ENCODE measurements around the gene ACADL. TPM values are rescaled to one million over a fixed set of nuclear protein-coding genes. Genes with fewer than 3 reads are reported as not detected.
"Not testable (repeated sequence)": the region's sequence is repeated elsewhere in the genome, so short reads cannot be mapped to it uniquely, and the experiment has no call there.

The ACADL gene
- total RNA-seq, 1 donor from 2014 or later = not detected

GRCh38 chr2:210188755-210189154, 36.5 kb downstream of the ACADL start:
- H3K27ac Mint-ChIP-seq (ENCODE audit: unreplicated experiment) = no peak overlapping the region
- H3K4me3 Mint-ChIP-seq (ENCODE audit: unreplicated experiment) = no peak overlapping the region
- peaks cover 18% of the 10 kb centered on the region for H3K9me3 Mint-ChIP-seq (ENCODE audit: unreplicated experiment)
- H3K4me1 Mint-ChIP-seq (ENCODE audit: unreplicated experiment) = no peaks in the 10 kb centered on the region
- H3K36me3 Mint-ChIP-seq (ENCODE audit: unreplicated experiment) = peaks cover 5% of the 10 kb centered on the region
- peaks cover 51% of the 10 kb centered on the region for H3K27me3 Mint-ChIP-seq (ENCODE audit: unreplicated experiment)
- no peak for DNase-seq (ENCODE audit: extremely low spot score, unreplicated experiment)
- TF ChIP-seq CTCF (IDR thresholded peaks at IDR 0.05) = no peak

DNA sequence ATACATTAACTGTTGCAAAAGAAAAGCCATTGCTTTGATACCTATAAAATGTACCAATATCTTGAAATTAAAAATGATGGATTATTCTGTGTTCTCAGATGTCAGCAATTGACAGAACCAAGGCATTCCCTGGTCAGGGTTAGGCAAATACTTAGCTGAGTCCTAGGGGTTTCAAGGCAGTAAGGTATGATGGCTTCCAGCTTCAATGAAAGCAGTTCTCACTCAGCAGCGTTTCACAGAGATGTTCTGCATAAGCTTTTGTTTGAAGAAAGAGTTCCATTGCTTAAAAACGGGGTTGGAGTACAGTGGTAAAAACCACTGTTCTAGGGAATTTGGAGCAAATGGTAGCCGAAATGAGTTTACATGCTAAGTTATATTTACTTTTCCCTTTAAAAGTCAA, 37.1 kb downstream of the ACADL start:
- Mint-ChIP-seq H3K27ac (ENCODE audit: unreplicated experiment) (no peak overlapping the region), H3K4me1 (ENCODE audit: unreplicated experiment) (no peaks in the 10 kb centered on the region), H3K27me3 (ENCODE audit: unreplicated experiment) (peaks cover 50% of the 10 kb centered on the region), H3K9me3 (ENCODE audit: unreplicated experiment) (peaks cover 18% of the 10 kb centered on the region), H3K36me3 (ENCODE audit: unreplicated experiment) (peaks cover 5% of the 10 kb centered on the region), H3K4me3 (ENCODE audit: unreplicated experiment) (no peak overlapping the region)
- DNase-seq (ENCODE audit: extremely low spot score, unreplicated experiment) = no peak
- TF ChIP-seq CTCF (IDR thresholded peaks at IDR 0.05) = no peak

DNA sequence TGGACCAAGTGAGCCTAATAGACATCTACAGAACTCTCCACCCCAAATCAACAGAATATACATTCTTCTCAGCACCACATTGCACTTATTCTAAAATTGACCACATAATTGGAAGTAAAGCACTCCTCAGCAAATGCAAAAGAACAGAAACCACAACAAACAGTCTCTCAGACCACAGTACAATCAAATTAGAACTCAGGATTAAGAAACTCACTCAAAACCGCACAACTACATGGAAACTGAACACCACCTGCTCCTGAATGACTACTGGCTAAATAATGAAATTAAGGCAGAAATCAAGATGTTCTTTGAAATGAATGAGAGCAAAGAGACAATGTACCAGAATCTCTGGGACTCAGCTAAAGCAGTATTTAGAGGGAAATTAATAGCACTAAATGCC, 41.3 kb downstream of the ACADL start:
- H3K27ac Mint-ChIP-seq (ENCODE audit: unreplicated experiment); DNase-seq (ENCODE audit: extremely low spot score, unreplicated experiment); H3K36me3 Mint-ChIP-seq (ENCODE audit: unreplicated experiment); H3K4me1 Mint-ChIP-seq (ENCODE audit: unreplicated experiment); H3K4me3 Mint-ChIP-seq (ENCODE audit: unreplicated experiment): not testable (repeated sequence)
- Mint-ChIP-seq H3K27me3 (ENCODE audit: unreplicated experiment) (peaks cover 60% of the 10 kb centered on the region), H3K9me3 (ENCODE audit: unreplicated experiment) (peaks cover 25% of the 10 kb centered on the region)

DNA sequence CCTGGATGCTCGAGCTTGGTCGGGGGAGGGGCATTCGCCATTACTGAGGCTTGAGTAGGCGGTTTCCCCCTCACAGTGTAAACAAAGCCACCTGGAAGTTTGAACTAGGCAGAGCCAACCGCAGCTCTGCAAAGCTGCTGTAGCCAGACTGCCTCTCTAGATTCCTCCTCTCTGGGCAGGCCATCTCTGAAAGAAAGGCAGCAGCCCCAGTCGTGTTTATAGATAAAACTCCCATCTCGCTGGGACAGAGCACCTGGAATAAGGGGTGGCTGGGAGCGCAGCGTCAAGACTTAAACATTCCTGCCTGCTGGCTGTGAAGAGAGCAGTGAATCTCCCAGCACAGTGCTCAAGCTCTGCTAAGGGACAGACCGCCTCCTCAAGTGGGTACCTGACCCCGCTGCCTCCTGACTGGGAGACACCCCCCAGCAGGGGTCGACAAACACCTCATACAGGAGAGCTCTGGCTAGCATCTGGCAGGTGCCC, 43.6 kb downstream of the ACADL start:
- H3K27ac Mint-ChIP-seq (ENCODE audit: unreplicated experiment); H3K36me3 Mint-ChIP-seq (ENCODE audit: unreplicated experiment); DNase-seq (ENCODE audit: extremely low spot score, unreplicated experiment); H3K4me1 Mint-ChIP-seq (ENCODE audit: unreplicated experiment); H3K4me3 Mint-ChIP-seq (ENCODE audit: unreplicated experiment): not testable (repeated sequence)
- Mint-ChIP-seq H3K9me3 (ENCODE audit: unreplicated experiment) (peaks cover 25% of the 10 kb centered on the region), H3K27me3 (ENCODE audit: unreplicated experiment) (peaks cover 72% of the 10 kb centered on the region)

GRCh38 chr2:210181033-210181605, 44.1 kb downstream of the ACADL start:
- H3K4me1 Mint-ChIP-seq (ENCODE audit: unreplicated experiment); H3K27ac Mint-ChIP-seq (ENCODE audit: unreplicated experiment); DNase-seq (ENCODE audit: extremely low spot score, unreplicated experiment); H3K36me3 Mint-ChIP-seq (ENCODE audit: unreplicated experiment); H3K4me3 Mint-ChIP-seq (ENCODE audit: unreplicated experiment): not testable (repeated sequence)
- H3K9me3 Mint-ChIP-seq (ENCODE audit: unreplicated experiment) = peaks cover 25% of the 10 kb centered on the region
- peaks cover 75% of the 10 kb centered on the region for H3K27me3 Mint-ChIP-seq (ENCODE audit: unreplicated experiment)

DNA sequence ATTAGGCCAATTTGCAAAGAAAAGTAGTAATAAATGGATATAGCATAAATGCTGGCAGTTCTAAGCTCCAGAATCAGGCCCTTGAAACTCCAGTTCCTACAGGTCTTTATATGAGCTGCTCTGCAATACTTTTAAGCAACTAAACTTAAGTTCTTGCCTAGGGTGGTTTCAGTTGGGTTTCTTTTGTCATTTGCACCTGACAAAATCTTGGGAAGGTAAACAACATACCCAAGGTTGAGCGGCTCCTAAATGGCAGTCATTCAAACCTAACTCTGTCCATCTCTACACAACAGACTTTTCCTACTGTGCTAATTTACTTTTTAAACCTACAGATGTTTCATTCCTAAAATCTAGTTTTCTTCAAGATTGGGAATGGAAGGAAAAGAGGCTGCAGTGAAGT, 44.8 kb downstream of the ACADL start:
- TF ChIP-seq CTCF (IDR thresholded peaks at IDR 0.05) = no peak
- H3K27me3 Mint-ChIP-seq (ENCODE audit: unreplicated experiment) = peaks cover 81% of the 10 kb centered on the region
- DNase-seq (ENCODE audit: extremely low spot score, unreplicated experiment) = no peak
- peaks cover 22% of the 10 kb centered on the region for H3K9me3 Mint-ChIP-seq (ENCODE audit: unreplicated experiment)
- no peak overlapping the region for H3K27ac Mint-ChIP-seq (ENCODE audit: unreplicated experiment)
- no peaks in the 10 kb centered on the region for H3K4me1 Mint-ChIP-seq (ENCODE audit: unreplicated experiment)
- H3K36me3 Mint-ChIP-seq (ENCODE audit: unreplicated experiment) = peaks cover 5% of the 10 kb centered on the region
- no peak overlapping the region for H3K4me3 Mint-ChIP-seq (ENCODE audit: unreplicated experiment)
